ENCODE data around the gene GPR50. TPM values are rescaled to one million over a fixed set of nuclear protein-coding genes. Genes with fewer than 3 reads are reported as not detected.

GPR50 gene
- total RNA-seq, 2 experiments from 2014 or later = not detected

DNA sequence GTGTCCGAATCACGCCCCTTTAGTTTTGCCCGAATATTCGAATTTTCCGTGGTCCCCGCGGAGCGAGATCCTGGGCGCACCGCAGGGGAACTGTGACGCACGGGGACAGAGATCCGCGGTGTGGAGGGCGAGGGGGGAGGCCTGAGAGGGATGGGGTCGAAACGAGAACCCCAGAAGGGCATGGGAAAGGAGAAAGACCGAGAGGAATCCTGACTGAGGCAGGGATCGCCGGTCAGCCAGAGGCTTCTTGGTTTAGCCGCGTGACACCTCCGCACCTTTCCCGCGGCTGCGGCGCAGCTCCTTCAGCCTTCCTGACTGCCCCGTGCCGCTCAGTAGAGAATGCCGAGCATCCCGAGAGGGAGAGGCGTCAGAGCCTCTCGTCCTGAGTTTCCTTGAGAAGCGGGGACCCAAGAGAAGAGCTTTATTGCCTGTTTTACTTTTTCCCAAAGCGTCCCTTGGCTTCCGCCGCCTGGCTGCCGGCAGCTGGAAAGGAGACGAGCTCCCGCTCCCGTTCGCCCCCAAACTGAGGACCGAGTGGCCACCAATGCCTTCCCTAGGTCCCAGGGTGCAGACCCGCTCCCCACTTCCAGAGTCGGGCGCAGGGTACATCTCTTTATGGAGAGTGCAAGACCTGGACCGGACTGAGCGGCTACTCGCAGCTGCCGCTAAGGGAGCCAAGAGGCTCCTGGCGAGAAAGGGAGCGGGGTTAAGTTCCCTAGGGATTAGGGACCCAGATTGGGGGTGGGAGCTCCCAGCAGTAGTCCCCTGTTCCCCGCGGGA is 911 bp upstream of the GPR50 start:
- Mint-ChIP-seq H3K4me3 (no peak overlapping the region), H3K27ac (no peak overlapping the region), H3K9me3 (no peaks in the 10 kb centered on the region), H3K4me1 (ENCODE audit: low read depth) (peaks cover 7% of the 10 kb centered on the region), H3K27me3 (peaks cover 39% of the 10 kb centered on the region), H3K36me3 (ENCODE audit: low read depth) (no peaks in the 10 kb centered on the region)
- TF ChIP-seq, protein P1, sequence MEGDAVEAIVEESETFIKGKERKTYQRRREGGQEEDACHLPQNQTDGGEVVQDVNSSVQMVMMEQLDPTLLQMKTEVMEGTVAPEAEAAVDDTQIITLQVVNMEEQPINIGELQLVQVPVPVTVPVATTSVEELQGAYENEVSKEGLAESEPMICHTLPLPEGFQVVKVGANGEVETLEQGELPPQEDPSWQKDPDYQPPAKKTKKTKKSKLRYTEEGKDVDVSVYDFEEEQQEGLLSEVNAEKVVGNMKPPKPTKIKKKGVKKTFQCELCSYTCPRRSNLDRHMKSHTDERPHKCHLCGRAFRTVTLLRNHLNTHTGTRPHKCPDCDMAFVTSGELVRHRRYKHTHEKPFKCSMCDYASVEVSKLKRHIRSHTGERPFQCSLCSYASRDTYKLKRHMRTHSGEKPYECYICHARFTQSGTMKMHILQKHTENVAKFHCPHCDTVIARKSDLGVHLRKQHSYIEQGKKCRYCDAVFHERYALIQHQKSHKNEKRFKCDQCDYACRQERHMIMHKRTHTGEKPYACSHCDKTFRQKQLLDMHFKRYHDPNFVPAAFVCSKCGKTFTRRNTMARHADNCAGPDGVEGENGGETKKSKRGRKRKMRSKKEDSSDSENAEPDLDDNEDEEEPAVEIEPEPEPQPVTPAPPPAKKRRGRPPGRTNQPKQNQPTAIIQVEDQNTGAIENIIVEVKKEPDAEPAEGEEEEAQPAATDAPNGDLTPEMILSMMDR (IDR thresholded peaks at IDR 0.05) = no peak
- no peak for DNase-seq
- POLR2A ChIA-PET = no interaction called here
- CTCF ChIA-PET = no interaction called here
- no peak for ATAC-seq
- intact Hi-C loops (cut with micrococcal nuclease) = no loop called here

DNA sequence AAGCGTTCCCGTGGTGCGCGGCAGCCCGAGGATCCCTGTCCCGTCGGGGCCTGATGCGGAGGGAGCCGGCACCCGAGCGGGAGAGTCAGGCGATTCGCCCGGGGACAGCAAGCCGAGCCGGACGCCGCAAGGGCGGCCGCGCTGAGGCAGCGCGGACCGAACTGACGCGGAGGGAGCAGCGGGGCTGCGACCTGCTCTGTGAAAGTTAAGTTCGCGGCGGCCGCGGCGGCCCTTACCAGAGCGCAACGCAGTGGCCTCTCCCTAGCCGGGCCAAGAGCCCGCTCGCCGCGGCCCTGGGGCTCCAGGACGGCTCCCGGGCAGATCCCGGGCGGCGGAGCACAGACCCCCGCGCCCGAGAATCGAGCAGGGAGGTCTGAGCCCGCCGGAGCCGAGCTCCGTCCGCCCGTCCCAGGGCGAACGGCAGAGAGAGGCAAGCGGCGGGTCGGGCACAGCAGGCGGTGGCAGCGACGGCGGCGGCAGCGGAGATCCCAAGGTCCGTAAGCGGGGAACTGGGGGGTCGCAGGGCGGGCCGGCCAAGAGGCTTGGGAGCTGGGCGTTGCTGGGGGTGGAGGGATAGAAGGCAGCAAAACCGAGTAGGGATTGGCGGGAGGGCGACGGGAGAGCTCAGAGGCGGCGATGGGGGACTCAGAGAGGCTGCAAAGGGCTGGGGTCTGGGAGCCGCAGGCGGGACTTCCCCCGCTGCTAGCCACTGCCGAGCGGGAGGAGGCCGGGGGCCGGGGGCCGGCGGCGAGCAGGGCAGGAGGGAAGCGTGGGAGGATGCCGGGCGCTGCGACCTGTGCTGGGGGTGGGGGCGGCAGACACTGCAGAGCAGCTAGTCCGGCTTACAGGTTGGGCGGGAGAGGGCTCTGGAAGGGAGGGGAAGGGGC is 1.0 kb downstream of the GPR50 start:
- Mint-ChIP-seq H3K27ac (no peak overlapping the region), H3K4me1 (ENCODE audit: low read depth) (peaks cover 7% of the 10 kb centered on the region), H3K27me3 (peaks cover 51% of the 10 kb centered on the region), H3K9me3 (no peaks in the 10 kb centered on the region), H3K36me3 (ENCODE audit: low read depth) (no peaks in the 10 kb centered on the region), H3K4me3 (no peak overlapping the region)
- ChIA-PET POLR2A (no interaction called here), CTCF (no interaction called here)
- DNase-seq (no peak), ATAC-seq (no peak)
- TF ChIP-seq, protein P1 (IDR thresholded peaks at IDR 0.05) = no peak
- intact Hi-C loops (cut with micrococcal nuclease) = no loop called here

DNA sequence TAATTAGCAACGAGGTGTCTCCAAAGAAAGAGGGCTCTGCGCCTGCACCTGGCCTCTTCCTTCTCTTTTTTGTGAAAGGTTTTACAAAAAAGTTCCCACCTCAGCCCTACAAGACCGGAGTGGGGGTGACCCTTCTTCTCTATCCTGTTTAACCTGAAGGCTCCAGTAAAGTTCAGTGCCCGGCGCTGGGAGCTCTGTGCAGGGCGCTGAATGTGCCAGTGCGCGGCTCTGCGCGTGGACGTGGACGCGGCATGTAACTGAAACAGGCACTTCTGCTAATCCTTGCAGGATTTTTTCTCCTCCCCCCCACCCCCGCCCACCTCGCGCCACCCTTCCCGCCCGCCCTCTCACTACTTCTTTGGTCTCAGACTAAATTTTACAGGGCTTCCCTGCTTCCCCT is 2.4 kb downstream of the GPR50 start:
- Mint-ChIP-seq H3K36me3 (ENCODE audit: low read depth) (no peaks in the 10 kb centered on the region), H3K4me1 (ENCODE audit: low read depth) (peaks cover 7% of the 10 kb centered on the region), H3K27me3 (peaks cover 55% of the 10 kb centered on the region), H3K9me3 (no peaks in the 10 kb centered on the region), H3K4me3 (no peak overlapping the region), H3K27ac (no peak overlapping the region)
- intact Hi-C loops (cut with micrococcal nuclease) = no loop called here
- DNase-seq = no peak
- no peak for ATAC-seq
- CTCF ChIA-PET = no interaction called here
- POLR2A ChIA-PET = no interaction called here
- TF ChIP-seq, protein P1 (IDR thresholded peaks at IDR 0.05) = no peak

DNA sequence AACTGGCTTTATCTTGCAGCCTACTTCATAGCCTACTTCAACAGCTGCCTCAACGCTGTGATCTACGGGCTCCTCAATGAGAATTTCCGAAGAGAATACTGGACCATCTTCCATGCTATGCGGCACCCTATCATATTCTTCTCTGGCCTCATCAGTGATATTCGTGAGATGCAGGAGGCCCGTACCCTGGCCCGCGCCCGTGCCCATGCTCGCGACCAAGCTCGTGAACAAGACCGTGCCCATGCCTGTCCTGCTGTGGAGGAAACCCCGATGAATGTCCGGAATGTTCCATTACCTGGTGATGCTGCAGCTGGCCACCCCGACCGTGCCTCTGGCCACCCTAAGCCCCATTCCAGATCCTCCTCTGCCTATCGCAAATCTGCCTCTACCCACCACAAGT is 4.0 kb downstream of the GPR50 start:
- no peaks in the 10 kb centered on the region for H3K9me3 Mint-ChIP-seq
- no peaks in the 10 kb centered on the region for H3K36me3 Mint-ChIP-seq (ENCODE audit: low read depth)
- TF ChIP-seq, protein P1 (IDR thresholded peaks at IDR 0.05) = no peak
- ChIA-PET CTCF (no interaction called here), POLR2A (no interaction called here)
- DNase-seq (no peak), ATAC-seq (no peak)
- intact Hi-C loops (cut with micrococcal nuclease) = no loop called here
- peaks cover 51% of the 10 kb centered on the region for H3K27me3 Mint-ChIP-seq
- no peak overlapping the region for H3K27ac Mint-ChIP-seq
- H3K4me3 Mint-ChIP-seq = no peak overlapping the region
- peaks cover 10% of the 10 kb centered on the region for H3K4me1 Mint-ChIP-seq (ENCODE audit: low read depth)

DNA sequence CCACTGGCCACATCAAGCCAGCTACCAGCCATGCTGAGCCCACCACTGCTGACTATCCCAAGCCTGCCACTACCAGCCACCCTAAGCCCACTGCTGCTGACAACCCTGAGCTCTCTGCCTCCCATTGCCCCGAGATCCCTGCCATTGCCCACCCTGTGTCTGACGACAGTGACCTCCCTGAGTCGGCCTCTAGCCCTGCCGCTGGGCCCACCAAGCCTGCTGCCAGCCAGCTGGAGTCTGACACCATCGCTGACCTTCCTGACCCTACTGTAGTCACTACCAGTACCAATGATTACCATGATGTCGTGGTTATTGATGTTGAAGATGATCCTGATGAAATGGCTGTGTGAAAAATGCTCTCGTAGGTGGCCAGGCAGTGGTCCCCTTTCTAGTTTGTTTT is 4.7 kb downstream of the GPR50 start:
- Mint-ChIP-seq H3K4me1 (ENCODE audit: low read depth) (peaks cover 10% of the 10 kb centered on the region), H3K9me3 (no peaks in the 10 kb centered on the region), H3K4me3 (no peak overlapping the region), H3K27me3 (peaks cover 50% of the 10 kb centered on the region), H3K27ac (no peak overlapping the region), H3K36me3 (ENCODE audit: low read depth) (no peaks in the 10 kb centered on the region)
- intact Hi-C loops (cut with micrococcal nuclease) = no loop called here
- DNase-seq (no peak), ATAC-seq (no peak)
- TF ChIP-seq, protein P1 (IDR thresholded peaks at IDR 0.05) = no peak
- ChIA-PET POLR2A (no interaction called here), CTCF (no interaction called here)
